Mucosa of descending colon (tissue), 3 donors: Measurements from ENCODE around the gene OR51V1. TPM values are rescaled to one million over a fixed set of nuclear protein-coding genes. Genes with fewer than 3 reads are reported as not detected.

ENCODE experiments used
- ATAC-seq: fragments of 200-7000 bp; cut with Tn5 transposase; one replicate; pipeline ENCODE4 v1.9.1; 2020; ENCODE audit warnings: mild to moderate bottlenecking, moderate library complexity
- DNase-seq, 3 donors: peaks; one replicate each; pipeline ENCODE4 v3.0.0-alpha.2; 2020
- H3K36me3 ChIP-seq: fragments of 200-600 bp; one replicate; pipeline ENCODE4 v1.8.0; 2021; ENCODE audit warnings: low read depth, mild to moderate bottlenecking
- H3K4me1 ChIP-seq: fragments of 200-600 bp; one replicate; pipeline ENCODE4 v1.8.0; 2021; ENCODE audit warnings: low read depth, mild to moderate bottlenecking
- H3K4me3 ChIP-seq: fragments of 200-600 bp; one replicate; pipeline ENCODE4 v1.8.0; 2021; ENCODE audit warnings: mild to moderate bottlenecking
- H3K9me3 ChIP-seq: fragments of 200-600 bp; one replicate; pipeline ENCODE4 v1.8.0; 2021; ENCODE audit warnings: mild to moderate bottlenecking
- intact Hi-C, 2 donors: fragments of 100-400 bp; cut with DNase I in 1 of 2; cut with micrococcal nuclease in 1 of 2; formaldehyde crosslinking; loops; one replicate each; pipeline versions ENCODE4 v1.11.0 to v1.11.1; 2022; cut with DNase I, micrococcal nuclease
- total RNA-seq, 3 donors: library from RNA; stranded (reverse); fragmentation: NEBNext Ultra II Directional in 2 of 3; extraction: Animal tissue kit (Norgen Biotek cat#: 25700) in 2 of 3; gene quantifications; one replicate each; pipeline versions ENCODE4 v1.2.1 to v1.2.4, GENCODE V29; 2021 to 2023
- TF ChIP-seq, protein P1 (sequence below): fragments of 200-600 bp; IDR thresholded peaks from one replicate; pipeline ENCODE4 v1.8.0; 2022; ENCODE audit warnings: antibody characterized with exemption, mild to moderate bottlenecking
- donor health status: DM: no; HTN: no; CAD: no; lungs with moderate emphysema.
- donor health status: DM: no; HTN: no; CAD: no.
- donor health status: DM: no; HTN: yes; CAD: no.

OR51V1 gene
- total RNA-seq, 3 donors from 2014 or later, result not detected

- H3K36me3 ChIP-seq, result no peaks in the 10 kb centered on the region
- no peak overlapping the region for H3K4me3 ChIP-seq
- ATAC-seq (no peak), DNase-seq (no peak)
- no peaks in the 10 kb centered on the region for H3K4me1 ChIP-seq
- intact Hi-C loops, result no loop called here
- no peaks in the 10 kb centered on the region for H3K9me3 ChIP-seq
- TF ChIP-seq, protein P1, sequence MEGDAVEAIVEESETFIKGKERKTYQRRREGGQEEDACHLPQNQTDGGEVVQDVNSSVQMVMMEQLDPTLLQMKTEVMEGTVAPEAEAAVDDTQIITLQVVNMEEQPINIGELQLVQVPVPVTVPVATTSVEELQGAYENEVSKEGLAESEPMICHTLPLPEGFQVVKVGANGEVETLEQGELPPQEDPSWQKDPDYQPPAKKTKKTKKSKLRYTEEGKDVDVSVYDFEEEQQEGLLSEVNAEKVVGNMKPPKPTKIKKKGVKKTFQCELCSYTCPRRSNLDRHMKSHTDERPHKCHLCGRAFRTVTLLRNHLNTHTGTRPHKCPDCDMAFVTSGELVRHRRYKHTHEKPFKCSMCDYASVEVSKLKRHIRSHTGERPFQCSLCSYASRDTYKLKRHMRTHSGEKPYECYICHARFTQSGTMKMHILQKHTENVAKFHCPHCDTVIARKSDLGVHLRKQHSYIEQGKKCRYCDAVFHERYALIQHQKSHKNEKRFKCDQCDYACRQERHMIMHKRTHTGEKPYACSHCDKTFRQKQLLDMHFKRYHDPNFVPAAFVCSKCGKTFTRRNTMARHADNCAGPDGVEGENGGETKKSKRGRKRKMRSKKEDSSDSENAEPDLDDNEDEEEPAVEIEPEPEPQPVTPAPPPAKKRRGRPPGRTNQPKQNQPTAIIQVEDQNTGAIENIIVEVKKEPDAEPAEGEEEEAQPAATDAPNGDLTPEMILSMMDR, result no peak
These were observed 39.6 kb upstream of the OR51V1 start for GRCh38 chr11:5240056-5240455.

DNA sequence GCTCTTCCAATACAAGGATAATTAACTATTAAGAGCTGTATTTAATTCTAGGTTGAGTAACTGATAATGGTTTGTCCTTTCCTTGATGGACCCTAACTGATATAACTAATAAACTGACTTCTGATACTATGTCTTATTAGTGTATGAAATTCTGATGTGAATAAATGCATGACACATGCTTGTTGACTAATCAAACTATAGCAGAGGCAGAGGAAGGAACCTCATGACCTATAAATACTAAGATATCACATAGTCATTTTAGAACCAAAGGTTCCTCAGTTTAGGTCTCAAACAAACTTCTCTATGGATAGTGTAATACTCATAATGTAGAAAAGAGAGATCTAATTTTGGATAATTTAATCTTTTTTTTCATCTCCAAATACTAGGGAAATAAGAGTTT is 38.6 kb upstream of the OR51V1 start:
- ATAC-seq (no peak), DNase-seq (no peak)
- intact Hi-C loops, result no loop called here
- Histone ChIP-seq H3K4me1 (no peaks in the 10 kb centered on the region), H3K36me3 (no peaks in the 10 kb centered on the region), H3K4me3 (no peak overlapping the region), H3K9me3 (no peaks in the 10 kb centered on the region)
- TF ChIP-seq, protein P1, result no peak

DNA sequence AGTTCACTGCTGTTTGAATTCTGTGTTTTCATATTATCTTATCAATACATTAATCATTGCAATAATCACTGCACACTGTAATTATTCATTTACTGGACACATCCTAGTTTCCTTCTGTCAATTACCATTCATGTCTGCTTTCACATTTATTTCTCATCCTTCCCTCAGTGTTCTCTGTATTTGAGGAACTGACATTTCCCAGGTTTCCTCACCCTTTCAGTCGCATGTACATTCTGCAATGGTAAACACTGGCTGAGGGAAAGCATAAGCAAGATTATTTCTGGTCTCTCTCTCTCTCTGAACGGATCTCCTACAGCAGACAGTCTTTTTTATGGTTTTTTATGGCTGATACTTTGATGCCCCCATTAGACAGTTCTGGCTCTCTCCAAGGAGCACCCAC is 38.0 kb upstream of the OR51V1 start:
- no peak for DNase-seq
- H3K36me3 ChIP-seq, result no peaks in the 10 kb centered on the region
- intact Hi-C loops, result no loop called here
- no peak overlapping the region for H3K4me3 ChIP-seq
- no peak for ATAC-seq
- H3K4me1 ChIP-seq, result no peaks in the 10 kb centered on the region
- TF ChIP-seq, protein P1, result no peak
- no peaks in the 10 kb centered on the region for H3K9me3 ChIP-seq

GRCh38 chr11:5237420-5237819 is 36.9 kb upstream of the OR51V1 start:
- intact Hi-C loops, result no loop called here
- no peaks in the 10 kb centered on the region for H3K9me3 ChIP-seq
- ATAC-seq (no peak), DNase-seq (no peak)
- H3K36me3 ChIP-seq, result no peaks in the 10 kb centered on the region
- H3K4me3 ChIP-seq, result no peak overlapping the region
- TF ChIP-seq, protein P1, result no peak
- H3K4me1 ChIP-seq, result no peaks in the 10 kb centered on the region

DNA sequence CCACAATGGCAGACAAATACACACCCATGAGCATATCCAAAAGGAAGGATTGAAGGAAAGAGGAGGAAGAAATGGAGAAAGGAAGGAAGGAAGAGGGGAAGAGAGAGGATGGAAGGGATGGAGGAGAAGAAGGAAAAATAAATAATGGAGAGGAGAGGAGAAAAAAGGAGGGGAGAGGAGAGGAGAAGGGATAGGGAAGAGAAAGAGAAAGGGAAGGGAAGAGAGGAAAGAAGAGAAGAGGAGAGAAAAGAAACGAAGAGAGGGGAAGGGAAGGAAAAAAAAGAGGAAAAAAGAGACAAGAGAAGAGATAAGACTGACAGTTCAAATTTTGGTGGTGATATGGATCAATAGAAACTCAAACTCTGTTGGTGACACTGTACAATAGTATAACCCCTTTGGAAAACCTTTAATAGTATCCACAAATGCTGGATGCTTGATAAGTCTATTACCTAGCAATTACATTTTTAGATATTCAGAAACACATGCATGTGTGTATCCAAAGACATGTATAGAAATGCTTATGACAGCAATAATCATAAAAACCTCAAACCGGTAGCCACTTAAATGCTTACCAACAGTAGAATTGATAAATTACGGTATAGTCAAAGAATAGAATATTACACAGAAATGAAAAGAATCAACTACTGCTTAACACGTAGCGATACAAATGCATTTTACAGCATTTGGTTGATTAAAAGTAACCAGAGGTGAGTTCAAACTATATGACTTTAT is 35.0 kb upstream of the OR51V1 start:
- intact Hi-C loops, result no loop called here
- DNase-seq (no peak), ATAC-seq (no peak)
- Histone ChIP-seq H3K4me1 (no peaks in the 10 kb centered on the region), H3K9me3 (no peaks in the 10 kb centered on the region), H3K4me3 (no peak overlapping the region), H3K36me3 (no peaks in the 10 kb centered on the region)
- TF ChIP-seq, protein P1, result no peak
